Karpas-422 (cell line): Measurements from ENCODE around the gene ECPAS. TPM values are rescaled to one million over a fixed set of nuclear protein-coding genes. Genes with fewer than 3 reads are reported as not detected.

Experiments used
- DNase-seq: peaks from one replicate; pipeline ENCODE4 v3.0.0-alpha.2; 2015
- H2AFZ ChIP-seq: fragments of 200-600 bp; sonication (generic); 2 replicates; pipeline ENCODE4 v1.6.1; 2014; ENCODE audit warnings: antibody characterized with exemption, low read length, mixed read lengths
- H3K27ac ChIP-seq: fragments of 200-600 bp; sonication (generic); 2 replicates; pipeline ENCODE4 v1.5.1; 2014; ENCODE audit warnings: mild to moderate bottlenecking, low read length, moderate library complexity
- H3K27me3 ChIP-seq: fragments of 200-600 bp; sonication (generic); 2 replicates; pipeline ENCODE4 v1.6.1; 2014; ENCODE audit warnings: low read length, mixed read lengths
- H3K36me3 ChIP-seq: fragments of 200-600 bp; sonication (generic); 2 replicates; pipeline ENCODE4 v1.6.1; 2014; ENCODE audit warnings: low read length, mixed read lengths; ENCODE audit not compliant: insufficient read depth
- H3K4me1 ChIP-seq: fragments of 200-600 bp; sonication (generic); 2 replicates; pipeline ENCODE4 v1.6.1; 2014; ENCODE audit warnings: mild to moderate bottlenecking, low read length, mixed read lengths
- H3K4me2 ChIP-seq: fragments of 200-600 bp; sonication (generic); 2 replicates; pipeline ENCODE4 v1.6.1; 2014; ENCODE audit warnings: low read length, low read depth, mild to moderate bottlenecking; ENCODE audit not compliant: poor library complexity, severe bottlenecking
- H3K4me3 ChIP-seq: fragments of 200-600 bp; sonication (generic); 2 replicates; pipeline ENCODE4 v1.5.1; 2014; ENCODE audit warnings: mild to moderate bottlenecking, antibody characterized with exemption, low read length, mixed read lengths
- H3K79me2 ChIP-seq: fragments of 200-600 bp; sonication (generic); 2 replicates; pipeline ENCODE4 v1.6.1; 2014; ENCODE audit warnings: mild to moderate bottlenecking, low read length, mixed read lengths
- H3K9ac ChIP-seq: fragments of 200-600 bp; sonication (generic); 2 replicates; pipeline ENCODE4 v1.6.0; 2014; ENCODE audit warnings: low read length
- H3K9me2 ChIP-seq: fragments of 200-600 bp; sonication (generic), shearing (Covaris generic); replicated peaks from 2 replicates; pipeline ENCODE4 v1.6.0; 2014; ENCODE audit warnings: mild to moderate bottlenecking, low read length, moderate library complexity; ENCODE audit not compliant: insufficient read depth
- H3K9me3 ChIP-seq: fragments of 300-700, 200-600 bp; sonication (generic); 2 replicates; pipeline ENCODE4 v1.6.1; 2014; ENCODE audit warnings: low read length, mixed read lengths
- H4K20me1 ChIP-seq: fragments of 200-600 bp; sonication (generic); 2 replicates; pipeline ENCODE4 v1.6.1; 2014; ENCODE audit warnings: mild to moderate bottlenecking, antibody characterized with exemption, low read length, low read depth; ENCODE audit not compliant: insufficient read depth
- total RNA-seq: library from RNA; depleted of rRNA; stranded (reverse); fragments of >200 nt; shearing (Covaris generic); gene quantifications from 2 replicates; pipeline ENCODE4 v1.2.3, GENCODE V29; 2014; ENCODE audit warnings: low replicate concordance

ECPAS gene
- total RNA-seq, 1 experiment from 2014 or later = 62.8 TPM

GRCh38 chr9:111483439-111483857 lies 735 bp downstream of the ECPAS start:
- Histone ChIP-seq H3K27me3 (no peaks in the 10 kb centered on the region), H3K79me2 (peaks cover 52% of the 10 kb centered on the region), H3K27ac (0 out of 2 replicates have a peak overlapping the region, but pooled peaks have one; percentile 58), H3K9me2 (no peaks in the 10 kb centered on the region), H2AFZ (no peak overlapping the region), H3K36me3 (no peaks in the 10 kb centered on the region), H3K4me2 (no peak overlapping the region), H3K4me3 (peak overlapping the region; percentile 99; the same call in 1 of the 2 replicates), H3K4me1 (peaks cover 18% of the 10 kb centered on the region), H3K9ac (peak overlapping the region; percentile 95), H3K9me3 (no peaks in the 10 kb centered on the region), H4K20me1 (no peaks in the 10 kb centered on the region)
- no peak for DNase-seq

GRCh38 chr9:111482694-111483438 lies 1.3 kb downstream of the ECPAS start:
- no peaks in the 10 kb centered on the region for H3K36me3 ChIP-seq
- H3K27me3 ChIP-seq = no peaks in the 10 kb centered on the region
- peak overlapping the region; percentile 99 for H3K4me3 ChIP-seq
- no peaks in the 10 kb centered on the region for H3K9me3 ChIP-seq
- H3K79me2 ChIP-seq = peaks cover 58% of the 10 kb centered on the region
- no peaks in the 10 kb centered on the region for H4K20me1 ChIP-seq
- H3K9ac ChIP-seq = peak overlapping the region; percentile 95
- H3K9me2 ChIP-seq = no peaks in the 10 kb centered on the region
- peak overlapping the region; percentile 78 for H3K27ac ChIP-seq
- H3K4me2 ChIP-seq = peak overlapping the region; percentile 92
- peaks cover 18% of the 10 kb centered on the region for H3K4me1 ChIP-seq
- DNase-seq = peak; percentile 86
- peak overlapping the region; percentile 63; the same call in 1 of the 2 replicates for H2AFZ ChIP-seq

GRCh38 chr9:111481885-111482636 lies 2.1 kb downstream of the ECPAS start:
- DNase-seq = no peak

GRCh38 chr9:111477677-111478076 lies 6.5 kb downstream of the ECPAS start:
- Histone ChIP-seq H3K4me3 (no peak overlapping the region), H3K4me2 (no peak overlapping the region), H3K4me1 (peaks cover 32% of the 10 kb centered on the region), H3K27me3 (no peaks in the 10 kb centered on the region), H3K9me3 (no peaks in the 10 kb centered on the region), H3K9ac (no peak overlapping the region), H3K79me2 (peaks cover 100% of the 10 kb centered on the region), H3K27ac (no peak overlapping the region), H3K9me2 (no peaks in the 10 kb centered on the region), H4K20me1 (no peaks in the 10 kb centered on the region), H3K36me3 (no peaks in the 10 kb centered on the region), H2AFZ (no peak overlapping the region)
- DNase-seq = no peak

More at GRCh38 chr9:111481885-111482636, 2.1 kb downstream of the ECPAS start:
- H3K4me1 ChIP-seq = peaks cover 18% of the 10 kb centered on the region
- no peaks in the 10 kb centered on the region for H4K20me1 ChIP-seq
- H3K79me2 ChIP-seq = peaks cover 66% of the 10 kb centered on the region
- no peaks in the 10 kb centered on the region for H3K9me3 ChIP-seq
- no peaks in the 10 kb centered on the region for H3K9me2 ChIP-seq
- peak overlapping the region; percentile 95 for H3K9ac ChIP-seq
- peak overlapping the region; percentile 92 for H3K4me2 ChIP-seq
- H3K27ac ChIP-seq = peak overlapping the region; percentile 78; the same call in 1 of the 2 replicates
- H3K36me3 ChIP-seq = no peaks in the 10 kb centered on the region
- H2AFZ ChIP-seq = no peak overlapping the region
- H3K4me3 ChIP-seq = peak overlapping the region; percentile 99
- no peaks in the 10 kb centered on the region for H3K27me3 ChIP-seq

- Histone ChIP-seq H3K9me2 (no peaks in the 10 kb centered on the region), H3K79me2 (peaks cover 100% of the 10 kb centered on the region), H3K27me3 (no peaks in the 10 kb centered on the region), H3K4me1 (peaks cover 34% of the 10 kb centered on the region), H2AFZ (no peak overlapping the region), H3K4me2 (no peak overlapping the region), H3K9me3 (no peaks in the 10 kb centered on the region), H3K9ac (no peak overlapping the region), H3K36me3 (0 out of 2 replicates have a peak, but pooled peaks cover 4% of the 10 kb centered on the region), H3K27ac (no peak overlapping the region), H4K20me1 (no peaks in the 10 kb centered on the region), H3K4me3 (no peak overlapping the region)
- no peak for DNase-seq
Observed at GRCh38 chr9:111475195-111475594, 9.0 kb downstream of the ECPAS start.

GRCh38 chr9:111474385-111474784 lies 9.8 kb downstream of the ECPAS start:
- Histone ChIP-seq H3K27ac (no peak overlapping the region), H3K9me2 (no peaks in the 10 kb centered on the region), H3K36me3 (0 out of 2 replicates have a peak, but pooled peaks cover 4% of the 10 kb centered on the region), H3K9ac (no peak overlapping the region), H3K4me1 (peaks cover 34% of the 10 kb centered on the region), H3K4me2 (no peak overlapping the region), H4K20me1 (no peaks in the 10 kb centered on the region), H2AFZ (no peak overlapping the region), H3K79me2 (peaks cover 99% of the 10 kb centered on the region), H3K9me3 (no peaks in the 10 kb centered on the region), H3K27me3 (no peaks in the 10 kb centered on the region), H3K4me3 (no peak overlapping the region)
- DNase-seq = no peak

GRCh38 chr9:111467778-111468367 lies 16.3 kb downstream of the ECPAS start:
- H3K9me3 ChIP-seq = no peaks in the 10 kb centered on the region
- no peak overlapping the region for H3K9ac ChIP-seq
- no peaks in the 10 kb centered on the region for H4K20me1 ChIP-seq
- no peaks in the 10 kb centered on the region for H3K27me3 ChIP-seq
- no peak overlapping the region for H2AFZ ChIP-seq
- no peak overlapping the region for H3K27ac ChIP-seq
- peaks cover 13% of the 10 kb centered on the region for H3K4me1 ChIP-seq
- H3K4me2 ChIP-seq = no peak overlapping the region
- no peaks in the 10 kb centered on the region for H3K9me2 ChIP-seq
- peaks cover 96% of the 10 kb centered on the region for H3K79me2 ChIP-seq
- 0 out of 2 replicates have a peak, but pooled peaks cover 4% of the 10 kb centered on the region for H3K36me3 ChIP-seq
- DNase-seq = no peak
- no peak overlapping the region for H3K4me3 ChIP-seq

- no peaks in the 10 kb centered on the region for H4K20me1 ChIP-seq
- H3K4me1 ChIP-seq = peaks cover 16% of the 10 kb centered on the region
- no peaks in the 10 kb centered on the region for H3K27me3 ChIP-seq
- peaks cover 8% of the 10 kb centered on the region; the same call in 1 of the 2 replicates for H3K36me3 ChIP-seq
- peaks cover 6% of the 10 kb centered on the region; the same call in 1 of the 2 replicates for H3K9me3 ChIP-seq
- no peaks in the 10 kb centered on the region for H3K9me2 ChIP-seq
- H3K4me2 ChIP-seq = no peak overlapping the region
- DNase-seq = no peak
- no peak overlapping the region for H3K4me3 ChIP-seq
- no peak overlapping the region for H3K9ac ChIP-seq
- H3K79me2 ChIP-seq = peaks cover 97% of the 10 kb centered on the region
- no peak overlapping the region for H3K27ac ChIP-seq
- no peak overlapping the region for H2AFZ ChIP-seq
Observed at GRCh38 chr9:111463048-111463447, 21.1 kb downstream of the ECPAS start.
